Activated CD4-positive, alpha-beta memory T cell treated with anti-CD3 and anti-CD28 coated beads for 36 hours (primary cell): ENCODE results near the gene SLC24A4. TPM values are rescaled to one million over a fixed set of nuclear protein-coding genes. Genes with fewer than 3 reads are reported as not detected.

Source experiments
- CTCF ChIA-PET: fragments of 350-600 bp; sonication (Branson Sonifier 250); formaldehyde crosslinking; loops from one replicate; lab custom pipeline; 2021; ENCODE audit warnings: antibody characterized with exemption, inconsistent platforms; lab: Charles Lee
- POLR2A ChIA-PET: fragments of 350-600 bp; sonication (Branson Sonifier 250); formaldehyde crosslinking; loops from one replicate; lab custom pipeline; 2021; ENCODE audit warnings: antibody characterized with exemption; lab: Charles Lee
- DNase-seq: peaks from one replicate; pipeline ENCODE4 v3.0.0-alpha.2; 2020
- H3K27ac Mint-ChIP-seq: one replicate; pipeline ENCODE4 v1.8.0; 2021; ENCODE audit warnings: mixed read lengths
- H3K27me3 Mint-ChIP-seq: one replicate; pipeline ENCODE4 v1.8.0; 2021; ENCODE audit warnings: mixed read lengths
- H3K36me3 Mint-ChIP-seq: one replicate; pipeline ENCODE4 v1.8.0; 2021; ENCODE audit warnings: mixed read lengths
- H3K4me1 Mint-ChIP-seq: one replicate; pipeline ENCODE4 v1.8.0; 2021; ENCODE audit warnings: low read depth, mixed read lengths
- H3K4me3 Mint-ChIP-seq: one replicate; pipeline ENCODE4 v1.8.0; 2021; ENCODE audit warnings: mild to moderate bottlenecking, mixed read lengths
- H3K9me3 Mint-ChIP-seq: one replicate; pipeline ENCODE4 v1.8.0; 2021; ENCODE audit warnings: mixed read lengths
- intact Hi-C: fragments of 100-400 bp; cut with micrococcal nuclease; formaldehyde crosslinking; loops from one replicate; pipeline ENCODE4 v1.15.1; 2023
- total RNA-seq, 2 experiments: library from RNA; stranded (reverse); gene quantifications; one replicate each; pipeline ENCODE4 v1.2.3, GENCODE V29; 2021

SLC24A4 gene
- total RNA-seq, 2 experiments from 2014 or later = not detected

- DNase-seq = no peak
- Mint-ChIP-seq H3K4me1 (no peaks in the 10 kb centered on the region), H3K27ac (no peak overlapping the region), H3K4me3 (no peak overlapping the region), H3K9me3 (peaks cover 5% of the 10 kb centered on the region), H3K27me3 (no peaks in the 10 kb centered on the region), H3K36me3 (no peaks in the 10 kb centered on the region)
- ChIA-PET POLR2A (no interaction called here), CTCF (no interaction called here)
- intact Hi-C loops = no loop called here
Observed at GRCh38 chr14:92436115-92436776, 113.3 kb downstream of the SLC24A4 start.

GRCh38 chr14:92437309-92437708 lies 114.3 kb downstream of the SLC24A4 start:
- peaks cover 5% of the 10 kb centered on the region for H3K9me3 Mint-ChIP-seq
- H3K27me3 Mint-ChIP-seq = no peaks in the 10 kb centered on the region

GRCh38 chr14:92437729-92438285 lies 114.8 kb downstream of the SLC24A4 start:
- no peak for DNase-seq
- ChIA-PET POLR2A (no interaction called here), CTCF (no interaction called here)
- intact Hi-C loops = no loop called here
- no peaks in the 10 kb centered on the region for H3K36me3 Mint-ChIP-seq
- peaks cover 5% of the 10 kb centered on the region for H3K9me3 Mint-ChIP-seq
- H3K4me3 Mint-ChIP-seq = no peak overlapping the region
- H3K27ac Mint-ChIP-seq = no peak overlapping the region
- no peaks in the 10 kb centered on the region for H3K27me3 Mint-ChIP-seq
- H3K4me1 Mint-ChIP-seq = no peaks in the 10 kb centered on the region

More at GRCh38 chr14:92437309-92437708, 114.3 kb downstream of the SLC24A4 start:
- no peak overlapping the region for H3K27ac Mint-ChIP-seq
- intact Hi-C loops = no loop called here
- DNase-seq = no peak
- H3K4me1 Mint-ChIP-seq = no peaks in the 10 kb centered on the region
- no peak overlapping the region for H3K4me3 Mint-ChIP-seq
- POLR2A ChIA-PET = no interaction called here
- H3K36me3 Mint-ChIP-seq = no peaks in the 10 kb centered on the region
- CTCF ChIA-PET = no interaction called here

GRCh38 chr14:92439537-92440344 lies 116.8 kb downstream of the SLC24A4 start:
- intact Hi-C loops = no loop called here
- POLR2A ChIA-PET = interaction anchor here (0.6 kb wide), 1 partner anchor 113 kb away, joined by 3 read pairs; no protein-coding TSS in a partner anchor

GRCh38 chr14:92440345-92441003 lies 117.5 kb downstream of the SLC24A4 start:
- Mint-ChIP-seq H3K4me3 (no peak overlapping the region), H3K27ac (no peak overlapping the region), H3K36me3 (no peaks in the 10 kb centered on the region), H3K4me1 (no peaks in the 10 kb centered on the region), H3K9me3 (no peaks in the 10 kb centered on the region), H3K27me3 (no peaks in the 10 kb centered on the region)
- CTCF ChIA-PET = no interaction called here
- POLR2A ChIA-PET = interaction anchor here (0.6 kb wide), 1 partner anchor 113 kb away, joined by 3 read pairs; no protein-coding TSS in a partner anchor
- no peak for DNase-seq
- intact Hi-C loops = no loop called here

More at GRCh38 chr14:92439537-92440344, 116.8 kb downstream of the SLC24A4 start:
- H3K27ac Mint-ChIP-seq = no peak overlapping the region
- H3K4me1 Mint-ChIP-seq = no peaks in the 10 kb centered on the region
- H3K36me3 Mint-ChIP-seq = no peaks in the 10 kb centered on the region
- CTCF ChIA-PET = no interaction called here
- DNase-seq = no peak
- H3K4me3 Mint-ChIP-seq = no peak overlapping the region
- H3K27me3 Mint-ChIP-seq = no peaks in the 10 kb centered on the region
- H3K9me3 Mint-ChIP-seq = no peaks in the 10 kb centered on the region

GRCh38 chr14:92441751-92442504 lies 119.0 kb downstream of the SLC24A4 start:
- CTCF ChIA-PET = interaction anchor here (0.9 kb wide), 1 partner anchor 161 kb away, joined by 3 read pairs; no protein-coding TSS in a partner anchor
- no peaks in the 10 kb centered on the region for H3K27me3 Mint-ChIP-seq
- POLR2A ChIA-PET = no interaction called here
- H3K9me3 Mint-ChIP-seq = no peaks in the 10 kb centered on the region
- no peak for DNase-seq
- no peaks in the 10 kb centered on the region for H3K36me3 Mint-ChIP-seq
- H3K4me3 Mint-ChIP-seq = no peak overlapping the region
- intact Hi-C loops = no loop called here
- H3K4me1 Mint-ChIP-seq = no peaks in the 10 kb centered on the region
- no peak overlapping the region for H3K27ac Mint-ChIP-seq

- Mint-ChIP-seq H3K36me3 (no peaks in the 10 kb centered on the region), H3K4me1 (no peaks in the 10 kb centered on the region), H3K27me3 (no peaks in the 10 kb centered on the region), H3K27ac (no peak overlapping the region), H3K9me3 (no peaks in the 10 kb centered on the region), H3K4me3 (no peak overlapping the region)
- DNase-seq = no peak
- CTCF ChIA-PET = interaction anchor here (0.9 kb wide), 1 partner anchor 160 kb away, joined by 3 read pairs; no protein-coding TSS in a partner anchor
- POLR2A ChIA-PET = no interaction called here
- intact Hi-C loops = no loop called here
Observed at GRCh38 chr14:92443167-92443566, 120.2 kb downstream of the SLC24A4 start.

GRCh38 chr14:92443741-92444140 lies 120.8 kb downstream of the SLC24A4 start:
- POLR2A ChIA-PET = no interaction called here
- no peak overlapping the region for H3K27ac Mint-ChIP-seq
- no peaks in the 10 kb centered on the region for H3K27me3 Mint-ChIP-seq
- intact Hi-C loops = no loop called here
- no peak for DNase-seq
- H3K4me1 Mint-ChIP-seq = no peaks in the 10 kb centered on the region
- CTCF ChIA-PET = no interaction called here
- H3K36me3 Mint-ChIP-seq = no peaks in the 10 kb centered on the region
- H3K9me3 Mint-ChIP-seq = no peaks in the 10 kb centered on the region
- no peak overlapping the region for H3K4me3 Mint-ChIP-seq

- Mint-ChIP-seq H3K4me3 (no peak overlapping the region), H3K27ac (no peak overlapping the region), H3K4me1 (no peaks in the 10 kb centered on the region), H3K36me3 (no peaks in the 10 kb centered on the region), H3K27me3 (no peaks in the 10 kb centered on the region), H3K9me3 (no peaks in the 10 kb centered on the region)
- CTCF ChIA-PET = no interaction called here
- intact Hi-C loops = no loop called here
- POLR2A ChIA-PET = no interaction called here
- no peak for DNase-seq
Observed at GRCh38 chr14:92446771-92447170, 123.8 kb downstream of the SLC24A4 start.

- Mint-ChIP-seq H3K4me1 (no peaks in the 10 kb centered on the region), H3K4me3 (no peak overlapping the region), H3K27ac (no peak overlapping the region), H3K9me3 (no peaks in the 10 kb centered on the region), H3K36me3 (no peaks in the 10 kb centered on the region), H3K27me3 (no peaks in the 10 kb centered on the region)
- CTCF ChIA-PET = no interaction called here
- DNase-seq = no peak
- intact Hi-C loops = no loop called here
- POLR2A ChIA-PET = no interaction called here
Observed at GRCh38 chr14:92447416-92448197, 124.6 kb downstream of the SLC24A4 start.

GRCh38 chr14:92448786-92449185 lies 125.8 kb downstream of the SLC24A4 start:
- intact Hi-C loops = no loop called here
- ChIA-PET POLR2A (no interaction called here), CTCF (interaction anchor here (0.7 kb wide), 1 partner anchor 97 kb away, joined by 4 read pairs; no protein-coding TSS in a partner anchor)
- H3K4me1 Mint-ChIP-seq = no peaks in the 10 kb centered on the region
- no peak overlapping the region for H3K27ac Mint-ChIP-seq
- DNase-seq = no peak
- no peaks in the 10 kb centered on the region for H3K9me3 Mint-ChIP-seq
- no peaks in the 10 kb centered on the region for H3K27me3 Mint-ChIP-seq
- no peaks in the 10 kb centered on the region for H3K36me3 Mint-ChIP-seq
- no peak overlapping the region for H3K4me3 Mint-ChIP-seq
